Loucy (cell line): ENCODE results near the gene RAB35.

Source experiments
- H2AFZ ChIP-seq: fragments of 200-600 bp; sonication (generic); 2 replicates; pipeline ENCODE4 v1.6.0; 2016; ENCODE audit warnings: antibody characterized with exemption, mild to moderate bottlenecking, low read length, moderate library complexity
- H3F3A ChIP-seq: fragments of 200-600 bp; 2 replicates; pipeline ENCODE4 v1.6.0; 2016; ENCODE audit warnings: antibody characterized with exemption, low read depth, mild to moderate bottlenecking
- H3K27me3 ChIP-seq: fragments of 200-600 bp; sonication (generic); 2 replicates; pipeline ENCODE4 v1.6.1; 2014; ENCODE audit warnings: low read length, mild to moderate bottlenecking; ENCODE audit not compliant: insufficient read depth, poor library complexity, severe bottlenecking
- H3K36me3 ChIP-seq: fragments of 200-600 bp; sonication (generic); 2 replicates; pipeline ENCODE4 v1.6.1; 2016; ENCODE audit warnings: low read length; ENCODE audit not compliant: insufficient read depth
- H3K4me1 ChIP-seq: fragments of 200-600 bp; sonication (generic); 2 replicates; pipeline ENCODE4 v1.5.1; 2014; ENCODE audit warnings: low read length, mild to moderate bottlenecking; ENCODE audit not compliant: insufficient read depth, poor library complexity, severe bottlenecking
- H3K4me2 ChIP-seq: fragments of 200-600 bp; sonication (generic); 2 replicates; pipeline ENCODE4 v1.6.0; 2014; ENCODE audit warnings: antibody characterized with exemption, low read length, low read depth, mild to moderate bottlenecking; ENCODE audit not compliant: poor library complexity, severe bottlenecking
- H3K4me3 ChIP-seq: fragments of 200-600 bp; sonication (generic); 2 replicates; pipeline ENCODE4 v1.5.1; 2014; ENCODE audit warnings: low read length, mild to moderate bottlenecking, mixed read lengths; ENCODE audit not compliant: poor library complexity, severe bottlenecking
- H3K79me2 ChIP-seq: fragments of 200-600 bp; sonication (generic); 2 replicates; pipeline ENCODE4 v1.6.1; 2014; ENCODE audit warnings: low read length; ENCODE audit not compliant: insufficient read depth
- H3K9ac ChIP-seq: fragments of 200-600 bp; sonication (generic); 2 replicates; pipeline ENCODE4 v1.6.0; 2014; ENCODE audit warnings: mild to moderate bottlenecking, low read depth, low read length, moderate library complexity; ENCODE audit not compliant: poor library complexity, severe bottlenecking
- H3K9me2 ChIP-seq: fragments of 200-600 bp; sonication (generic); replicated peaks from 2 replicates; pipeline ENCODE4 v1.6.1; 2016; ENCODE audit warnings: low read depth, low read length, mixed read lengths
- H3K9me3 ChIP-seq: fragments of 200-600 bp; sonication (generic); 2 replicates; pipeline ENCODE4 v1.6.1; 2014; ENCODE audit warnings: mild to moderate bottlenecking, antibody characterized with exemption, low read length, low read depth; ENCODE audit not compliant: insufficient read depth
- H4K20me1 ChIP-seq: fragments of 200-600 bp; sonication (generic); 2 replicates; pipeline ENCODE4 v1.6.0; 2014; ENCODE audit warnings: antibody characterized with exemption, low read length, mild to moderate bottlenecking; ENCODE audit not compliant: insufficient read depth, poor library complexity, severe bottlenecking
- EZH2phosphoT487 ChIP-seq: fragments of 200-600 bp; IDR thresholded peaks from 2 replicates; pipeline ENCODE4 v1.6.1; 2018; ENCODE audit warnings: antibody characterized with exemption, mild to moderate bottlenecking, moderate library complexity, borderline replicate concordance
- TF ChIP-seq, protein P1 (sequence below): fragments of 200-600 bp; sonication (generic); conservative IDR thresholded peaks from 2 replicates; pipeline ENCODE4 v1.5.1; 2014; ENCODE audit warnings: mild to moderate bottlenecking, antibody characterized with exemption, low read length

Gene RAB35

DNA sequence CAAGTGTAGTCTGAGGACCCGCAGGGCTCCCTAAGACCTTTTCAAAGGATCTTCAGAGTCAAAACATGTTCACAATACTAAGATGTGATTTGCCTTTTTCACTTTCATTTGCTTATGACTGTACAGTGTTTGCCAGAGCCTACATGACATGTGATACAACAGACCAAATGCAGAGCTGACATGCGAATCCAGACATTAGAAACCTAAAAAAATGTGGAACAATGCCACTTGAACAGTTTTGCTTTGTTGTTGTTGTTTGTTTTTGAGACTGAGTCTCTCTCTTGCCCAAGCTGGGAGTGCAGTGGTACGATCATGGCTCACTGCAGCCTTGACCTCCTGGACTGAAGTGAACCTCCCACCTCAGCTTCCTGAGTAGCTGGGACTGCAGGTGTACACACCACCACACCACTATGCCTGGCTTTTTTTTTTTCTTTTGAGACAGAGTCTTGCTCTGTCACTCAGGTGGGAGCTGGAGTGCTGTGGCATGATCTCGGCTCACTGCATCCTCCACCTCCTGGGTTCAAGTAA is 5.3 kb upstream of the RAB35 start:
- no peak overlapping the region for H3K9ac ChIP-seq
- no peaks in the 10 kb centered on the region for H3K9me2 ChIP-seq
- no peak overlapping the region for H3K4me2 ChIP-seq
- H4K20me1 ChIP-seq: peaks cover 15% of the 10 kb centered on the region
- TF ChIP-seq, protein P1, sequence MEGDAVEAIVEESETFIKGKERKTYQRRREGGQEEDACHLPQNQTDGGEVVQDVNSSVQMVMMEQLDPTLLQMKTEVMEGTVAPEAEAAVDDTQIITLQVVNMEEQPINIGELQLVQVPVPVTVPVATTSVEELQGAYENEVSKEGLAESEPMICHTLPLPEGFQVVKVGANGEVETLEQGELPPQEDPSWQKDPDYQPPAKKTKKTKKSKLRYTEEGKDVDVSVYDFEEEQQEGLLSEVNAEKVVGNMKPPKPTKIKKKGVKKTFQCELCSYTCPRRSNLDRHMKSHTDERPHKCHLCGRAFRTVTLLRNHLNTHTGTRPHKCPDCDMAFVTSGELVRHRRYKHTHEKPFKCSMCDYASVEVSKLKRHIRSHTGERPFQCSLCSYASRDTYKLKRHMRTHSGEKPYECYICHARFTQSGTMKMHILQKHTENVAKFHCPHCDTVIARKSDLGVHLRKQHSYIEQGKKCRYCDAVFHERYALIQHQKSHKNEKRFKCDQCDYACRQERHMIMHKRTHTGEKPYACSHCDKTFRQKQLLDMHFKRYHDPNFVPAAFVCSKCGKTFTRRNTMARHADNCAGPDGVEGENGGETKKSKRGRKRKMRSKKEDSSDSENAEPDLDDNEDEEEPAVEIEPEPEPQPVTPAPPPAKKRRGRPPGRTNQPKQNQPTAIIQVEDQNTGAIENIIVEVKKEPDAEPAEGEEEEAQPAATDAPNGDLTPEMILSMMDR: no peak
- TF ChIP-seq EZH2phosphoT487: no peak
- no peaks in the 10 kb centered on the region for H3K27me3 ChIP-seq
- H2AFZ ChIP-seq: no peak overlapping the region
- no peaks in the 10 kb centered on the region for H3K9me3 ChIP-seq
- H3K79me2 ChIP-seq: peaks cover 17% of the 10 kb centered on the region
- H3K36me3 ChIP-seq: peaks cover 2% of the 10 kb centered on the region; the same call in 1 of the 2 replicates
- 0 out of 2 replicates have a peak, but pooled peaks cover 3% of the 10 kb centered on the region for H3F3A ChIP-seq
- no peak overlapping the region for H3K4me3 ChIP-seq
- H3K4me1 ChIP-seq: peaks cover 34% of the 10 kb centered on the region

DNA sequence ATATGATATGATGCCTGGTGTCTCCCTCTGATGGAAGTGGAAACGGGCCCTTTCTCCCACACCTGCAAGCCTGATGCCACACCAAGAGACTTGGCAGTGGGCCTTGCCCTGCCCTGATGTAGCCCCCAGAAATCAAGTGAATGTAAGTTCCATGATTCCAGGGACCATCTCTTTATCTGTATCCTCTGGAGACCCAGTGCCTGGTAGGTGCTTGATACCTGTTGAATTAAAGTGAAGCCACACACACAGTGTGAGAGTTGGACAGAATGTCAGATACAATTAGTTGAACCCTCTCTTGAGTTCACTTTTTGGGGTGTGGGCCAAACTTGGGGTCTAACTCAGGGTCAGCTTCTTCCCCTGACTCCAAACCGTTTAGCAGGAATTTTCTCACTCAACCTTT is 4.8 kb upstream of the RAB35 start:
- Histone ChIP-seq H2AFZ (no peak overlapping the region), H3K27me3 (no peaks in the 10 kb centered on the region), H4K20me1 (peaks cover 15% of the 10 kb centered on the region), H3K4me3 (no peak overlapping the region), H3K36me3 (no peaks in the 10 kb centered on the region; the same call in 1 of the 2 replicates), H3K9me3 (no peaks in the 10 kb centered on the region), H3K79me2 (peaks cover 17% of the 10 kb centered on the region), H3K4me1 (peaks cover 34% of the 10 kb centered on the region), H3K9ac (no peak overlapping the region), H3K4me2 (no peak overlapping the region), H3F3A (0 out of 2 replicates have a peak, but pooled peaks cover 3% of the 10 kb centered on the region), H3K9me2 (no peaks in the 10 kb centered on the region)
- TF ChIP-seq EZH2phosphoT487: no peak
- TF ChIP-seq, protein P1: no peak

DNA sequence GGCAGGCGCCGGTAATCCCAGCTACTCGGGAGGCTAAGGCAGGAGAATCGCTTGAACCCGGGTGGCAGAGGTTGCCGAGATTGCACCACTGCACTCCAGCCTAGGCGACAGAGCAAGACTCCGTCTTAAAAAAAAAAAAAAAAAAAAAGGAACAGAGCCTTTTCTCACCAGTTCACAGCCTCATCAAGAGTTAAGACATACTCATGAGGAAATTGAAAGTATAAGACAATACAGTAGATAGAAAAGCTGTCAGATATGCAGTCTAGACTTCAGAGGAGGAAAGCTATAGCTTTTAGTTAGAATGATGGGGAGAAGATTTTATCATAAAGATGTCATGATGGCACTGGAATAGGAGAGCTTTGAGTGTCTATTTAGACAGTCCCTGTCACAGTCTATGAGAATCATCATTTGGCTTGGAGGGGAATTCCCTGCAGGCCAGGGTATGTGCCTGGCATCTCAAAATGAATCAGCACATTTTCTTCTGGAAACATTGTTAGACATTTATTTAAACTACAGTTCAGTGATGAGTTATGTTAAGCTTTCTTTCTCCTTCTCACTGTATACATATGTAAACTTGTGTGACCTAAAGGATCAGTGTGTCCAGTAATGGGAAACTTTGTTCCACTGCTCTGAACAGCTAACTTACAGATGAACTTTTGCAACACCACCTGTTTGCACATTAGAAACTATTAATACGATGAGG is 2.9 kb upstream of the RAB35 start:
- Histone ChIP-seq H3K27me3 (no peaks in the 10 kb centered on the region), H3K9me2 (no peaks in the 10 kb centered on the region), H3K9ac (no peak overlapping the region), H3F3A (0 out of 2 replicates have a peak, but pooled peaks cover 3% of the 10 kb centered on the region), H4K20me1 (peaks cover 32% of the 10 kb centered on the region), H3K4me3 (no peak overlapping the region), H3K4me1 (peaks cover 51% of the 10 kb centered on the region), H2AFZ (no peak overlapping the region), H3K36me3 (no peaks in the 10 kb centered on the region), H3K4me2 (no peak overlapping the region), H3K9me3 (no peaks in the 10 kb centered on the region), H3K79me2 (peaks cover 35% of the 10 kb centered on the region)
- TF ChIP-seq, protein P1: no peak
- TF ChIP-seq EZH2phosphoT487: no peak
